Breast epithelium (tissue), 4 donors: Measurements from ENCODE around the gene FHOD3. TPM values are rescaled to one million over a fixed set of nuclear protein-coding genes. Genes with fewer than 3 reads are reported as not detected.
A peak's percentile ranks its signal among the peaks of the same experiment; 100 is the strongest.

Source experiments
- DNase-seq, 2 donors: peaks; one replicate each; pipeline ENCODE4 v3.0.0-alpha.2; 2019; ENCODE audit warnings: low spot score in 2 of 2
- H3K27ac ChIP-seq, 2 donors: fragments of 200-600 bp; sonication (generic) in 1 of 2; one replicate each; pipeline ENCODE4 v1.5.1; 2016 to 2019; ENCODE audit warnings: mild to moderate bottlenecking in 1 of 2
- H3K27me3 ChIP-seq, 2 donors: fragments of 200-600 bp; sonication (generic) in 1 of 2; one replicate each; pipeline versions ENCODE4 v1.5.1 to v1.6.0; 2017 to 2019; ENCODE audit warnings: control low read depth in 1 of 2, mild to moderate bottlenecking in 1 of 2
- H3K36me3 ChIP-seq: fragments of 200-600 bp; one replicate; pipeline ENCODE4 v1.5.1; 2019
- H3K4me1 ChIP-seq, 2 donors: fragments of 200-600 bp; sonication (generic); one replicate each; pipeline ENCODE4 v1.5.1; 2016 to 2019; ENCODE audit warnings: control low read depth in 1 of 2
- H3K4me3 ChIP-seq, 3 donors: fragments of 200-600 bp; sonication (generic); 1 replicate in 2 of 3; 2 replicates in 1 of 3; pipeline ENCODE4 v1.5.1; 2016 to 2019; ENCODE audit warnings: mild to moderate bottlenecking in 3 of 3, moderate library complexity in 2 of 3
- H3K9me3 ChIP-seq, 2 donors: fragments of 200-600 bp; sonication (generic) in 1 of 2; one replicate each; pipeline ENCODE4 v1.5.1; 2016 to 2019; ENCODE audit warnings: control low read depth in 1 of 2
- POLR2A ChIP-seq: fragments of 450-650 bp; IDR thresholded peaks from one replicate; pipeline ENCODE4 v1.6.1; 2016; ENCODE audit warnings: antibody characterized with exemption, mild to moderate bottlenecking, moderate library complexity
- POLR2AphosphoS5 ChIP-seq, 3 donors: sonication (generic); formaldehyde crosslinking; IDR thresholded peaks; one replicate each; pipeline ENCODE4 v1.6.1; 2017; ENCODE audit warnings: antibody characterized with exemption in 3 of 3
- intact Hi-C: fragments of 100-400 bp; cut with DNase I; formaldehyde crosslinking; loops from one replicate; pipeline ENCODE4 v1.15.1; 2023; ENCODE audit warnings: low total_unique reads
- total RNA-seq, 3 donors: library from RNA; depleted of rRNA; stranded (reverse); fragments of >200 nt; gene quantifications; one replicate each; pipeline ENCODE4 v1.1.0, GENCODE V29; 2016
- TF ChIP-seq, protein P1 (sequence below), 3 donors: fragments of 450-650 bp; IDR thresholded peaks; one replicate each; pipeline ENCODE4 v1.5.1; 2016 to 2017; ENCODE audit warnings: antibody characterized with exemption in 3 of 3, mild to moderate bottlenecking in 3 of 3, moderate library complexity in 3 of 3

The FHOD3 gene
- total RNA-seq, 3 donors from 2014 or later = 1.9 to 13.1 (median 13.0) TPM

DNA sequence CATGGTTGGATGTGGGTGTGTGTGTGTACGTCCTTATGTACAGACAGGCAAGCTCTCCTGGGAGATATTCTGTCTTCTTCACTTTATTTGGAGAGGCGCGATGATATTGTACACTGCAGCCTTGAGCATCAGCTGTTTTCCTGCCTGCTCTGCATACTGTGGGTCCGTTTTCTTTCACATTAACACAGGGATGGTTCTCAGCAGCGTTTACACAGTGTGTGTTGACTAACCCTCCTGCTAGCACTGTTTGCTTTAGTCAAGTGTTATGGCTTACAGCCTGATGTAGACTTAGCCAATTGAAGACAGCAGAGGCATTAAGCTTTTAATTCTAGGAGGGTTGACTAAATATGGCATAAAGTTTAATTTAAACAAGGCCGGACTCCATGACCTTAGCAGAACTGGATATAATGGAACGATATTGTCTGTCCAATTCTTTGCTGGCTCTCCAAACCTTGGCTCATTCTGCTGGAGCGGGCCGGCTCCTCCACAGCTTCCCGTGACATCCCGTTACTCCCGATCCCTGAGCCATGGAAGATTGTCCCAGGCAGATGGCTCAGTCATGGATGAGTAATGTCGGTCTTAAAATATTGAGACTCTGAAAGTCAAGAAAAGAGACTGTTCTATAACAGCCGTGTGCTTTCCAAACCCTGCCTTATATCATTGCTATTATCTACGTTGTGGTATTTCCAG, 396.6 kb downstream of the FHOD3 start:
- H3K27ac ChIP-seq = no peak overlapping the region
- intact Hi-C loops = no loop called here
- H3K4me1 ChIP-seq = no peaks in the 10 kb centered on the region
- H3K4me3 ChIP-seq = peak overlapping the region in 1 of 3 donors; percentile 35
- DNase-seq = no peak
- TF ChIP-seq POLR2A (no peak), POLR2AphosphoS5 (IDR thresholded peaks at IDR 0.05) (no peak)
- TF ChIP-seq, protein P1, sequence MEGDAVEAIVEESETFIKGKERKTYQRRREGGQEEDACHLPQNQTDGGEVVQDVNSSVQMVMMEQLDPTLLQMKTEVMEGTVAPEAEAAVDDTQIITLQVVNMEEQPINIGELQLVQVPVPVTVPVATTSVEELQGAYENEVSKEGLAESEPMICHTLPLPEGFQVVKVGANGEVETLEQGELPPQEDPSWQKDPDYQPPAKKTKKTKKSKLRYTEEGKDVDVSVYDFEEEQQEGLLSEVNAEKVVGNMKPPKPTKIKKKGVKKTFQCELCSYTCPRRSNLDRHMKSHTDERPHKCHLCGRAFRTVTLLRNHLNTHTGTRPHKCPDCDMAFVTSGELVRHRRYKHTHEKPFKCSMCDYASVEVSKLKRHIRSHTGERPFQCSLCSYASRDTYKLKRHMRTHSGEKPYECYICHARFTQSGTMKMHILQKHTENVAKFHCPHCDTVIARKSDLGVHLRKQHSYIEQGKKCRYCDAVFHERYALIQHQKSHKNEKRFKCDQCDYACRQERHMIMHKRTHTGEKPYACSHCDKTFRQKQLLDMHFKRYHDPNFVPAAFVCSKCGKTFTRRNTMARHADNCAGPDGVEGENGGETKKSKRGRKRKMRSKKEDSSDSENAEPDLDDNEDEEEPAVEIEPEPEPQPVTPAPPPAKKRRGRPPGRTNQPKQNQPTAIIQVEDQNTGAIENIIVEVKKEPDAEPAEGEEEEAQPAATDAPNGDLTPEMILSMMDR (IDR thresholded peaks at IDR 0.05) = no peak
- no peaks in the 10 kb centered on the region for H3K27me3 ChIP-seq
- no peaks in the 10 kb centered on the region for H3K36me3 ChIP-seq
- no peaks in the 10 kb centered on the region for H3K9me3 ChIP-seq

DNA sequence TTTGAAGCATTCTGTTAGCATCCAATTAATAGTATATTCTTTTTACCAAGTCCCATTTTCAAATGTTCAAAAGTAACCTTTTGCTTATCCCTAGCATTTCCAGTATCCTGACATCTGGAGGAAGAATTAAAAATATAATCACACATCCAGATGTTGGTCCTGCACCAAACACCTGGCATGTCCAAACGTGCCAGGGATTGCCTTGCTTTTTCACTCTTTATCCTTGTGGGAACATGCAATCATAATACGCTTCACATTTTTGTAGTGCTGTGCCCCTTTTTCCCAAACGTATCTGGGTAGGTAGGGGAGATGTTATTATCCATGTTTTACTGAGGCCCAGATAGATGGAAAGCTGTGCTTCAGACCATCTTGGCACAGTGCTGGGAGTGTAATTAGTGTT, 398.3 kb downstream of the FHOD3 start:
- Histone ChIP-seq H3K4me3 (no peak overlapping the region), H3K27ac (no peak overlapping the region), H3K4me1 (no peaks in the 10 kb centered on the region), H3K36me3 (no peaks in the 10 kb centered on the region), H3K27me3 (no peaks in the 10 kb centered on the region), H3K9me3 (no peaks in the 10 kb centered on the region)
- no peak for DNase-seq
- TF ChIP-seq POLR2AphosphoS5 (IDR thresholded peaks at IDR 0.05) = no peak
- no peak for TF ChIP-seq POLR2A
- TF ChIP-seq, protein P1 (IDR thresholded peaks at IDR 0.05) = no peak
- intact Hi-C loops = no loop called here

DNA sequence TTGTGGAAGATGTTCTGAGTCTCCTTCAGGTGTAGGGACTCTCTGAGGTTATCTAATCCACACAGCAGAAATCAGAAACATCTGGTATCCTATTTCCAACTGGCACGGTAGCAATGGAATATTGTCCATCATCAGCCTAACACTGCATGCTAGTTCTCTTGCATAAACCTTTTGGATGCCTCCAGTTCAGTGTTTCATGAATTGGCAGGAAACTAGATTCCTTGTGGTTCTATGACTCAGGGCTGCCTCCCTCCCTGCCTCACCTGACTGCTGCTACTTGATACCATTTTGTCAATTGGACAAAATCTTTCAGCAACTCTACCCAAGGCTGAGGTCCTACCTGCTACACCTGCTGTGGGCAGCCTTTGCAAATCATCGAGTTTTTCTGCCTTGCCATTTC, 400.4 kb downstream of the FHOD3 start:
- TF ChIP-seq, protein P1 (IDR thresholded peaks at IDR 0.05) = no peak
- TF ChIP-seq POLR2A (no peak), POLR2AphosphoS5 (IDR thresholded peaks at IDR 0.05) (peak in 1 of 3 donors; percentile 38)
- peak overlapping the region in 1 of 2 donors; percentile 27 for H3K27ac ChIP-seq
- DNase-seq = peak in 1 of 2 donors; percentile 52
- intact Hi-C loops = no loop called here
- no peak overlapping the region for H3K4me3 ChIP-seq
- H3K36me3 ChIP-seq = no peaks in the 10 kb centered on the region
- no peaks in the 10 kb centered on the region for H3K27me3 ChIP-seq
- no peaks in the 10 kb centered on the region for H3K9me3 ChIP-seq
- no peaks in the 10 kb centered on the region for H3K4me1 ChIP-seq

DNA sequence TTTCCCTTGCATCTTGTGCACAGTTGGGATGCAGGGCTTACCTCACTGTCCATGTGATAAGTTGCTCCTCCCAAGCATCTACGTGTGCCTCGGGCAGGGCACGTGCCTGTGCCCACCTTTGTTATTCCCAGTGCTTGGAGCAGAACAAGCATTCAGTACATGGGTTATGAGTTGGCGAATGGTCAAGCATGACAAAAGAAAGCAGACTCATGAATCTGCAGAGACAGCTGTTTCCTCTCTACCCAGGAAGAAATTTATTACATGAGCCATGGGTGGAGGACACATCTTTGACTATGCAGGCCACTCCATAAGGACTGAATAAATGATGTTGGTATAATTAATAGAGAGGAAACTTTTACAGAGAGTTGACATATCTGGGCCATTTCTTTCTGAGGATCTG, 403.4 kb downstream of the FHOD3 start:
- Histone ChIP-seq H3K36me3 (no peaks in the 10 kb centered on the region), H3K4me3 (no peak overlapping the region), H3K4me1 (no peaks in the 10 kb centered on the region), H3K27me3 (no peaks in the 10 kb centered on the region), H3K9me3 (no peaks in the 10 kb centered on the region), H3K27ac (no peak overlapping the region)
- intact Hi-C loops = no loop called here
- no peak for DNase-seq
- TF ChIP-seq, protein P1 (IDR thresholded peaks at IDR 0.05) = no peak
- TF ChIP-seq POLR2A (no peak), POLR2AphosphoS5 (IDR thresholded peaks at IDR 0.05) (no peak)

DNA sequence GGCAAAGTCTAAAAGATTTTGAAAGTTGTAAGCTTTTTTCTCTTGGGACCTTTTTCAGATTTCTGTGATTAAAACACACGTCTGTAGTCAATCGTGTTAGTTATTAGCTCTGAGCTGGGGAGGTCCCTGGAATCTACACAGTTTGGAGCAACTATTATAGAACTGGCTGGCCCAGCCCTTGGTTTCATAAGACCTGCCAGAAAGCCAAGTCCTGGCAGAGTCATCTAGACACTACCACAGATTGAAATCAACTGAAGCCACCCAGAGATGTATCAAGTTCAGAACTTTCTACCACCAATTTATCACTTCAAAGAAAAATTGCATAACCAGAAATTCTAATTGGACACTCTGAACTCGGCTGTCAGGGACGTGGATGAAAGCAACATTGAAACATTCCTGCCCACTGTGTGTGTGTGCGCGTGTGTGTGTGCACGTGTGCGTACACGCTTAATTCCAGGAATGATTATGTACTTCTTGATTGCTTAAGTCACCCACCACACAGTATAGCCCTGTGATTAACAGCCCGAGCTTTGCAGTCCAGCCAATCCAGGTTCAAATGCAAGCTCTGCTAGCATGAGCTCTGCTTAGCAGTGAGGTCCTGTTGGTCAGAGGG, 405.0 kb downstream of the FHOD3 start:
- DNase-seq = no peak
- Histone ChIP-seq H3K27ac (no peak overlapping the region), H3K36me3 (no peaks in the 10 kb centered on the region), H3K9me3 (no peaks in the 10 kb centered on the region), H3K4me1 (no peaks in the 10 kb centered on the region), H3K4me3 (no peak overlapping the region), H3K27me3 (no peaks in the 10 kb centered on the region)
- TF ChIP-seq POLR2A (no peak), POLR2AphosphoS5 (IDR thresholded peaks at IDR 0.05) (no peak)
- TF ChIP-seq, protein P1 (IDR thresholded peaks at IDR 0.05) = no peak
- intact Hi-C loops = no loop called here
